Right lobe of liver (tissue), 4 donors: Measurements from ENCODE around the gene PRR19.

Experiments
- POLR2A ChIP-seq: fragments of 450-650 bp; IDR thresholded peaks from one replicate; pipeline ENCODE4 v1.6.1; 2017; ENCODE audit warnings: antibody characterized with exemption, mild to moderate bottlenecking
- TF ChIP-seq, protein P1 (sequence below), 4 donors: fragments of 200-600 bp in 3 of 4; fragments of 450-650 bp in 1 of 4; IDR thresholded peaks; one replicate each; pipeline versions ENCODE4 v1.5.1 to v1.8.0; 2016 to 2022; ENCODE audit warnings: antibody characterized with exemption in 4 of 4, mild to moderate bottlenecking in 2 of 4
- donor health status: DM: no; HTN: no; CAD: no.
- donor health status: DM: no; HTN: no; CAD: no.
- donor health status: DM: no; HTN: yes; CAD: no.

DNA sequence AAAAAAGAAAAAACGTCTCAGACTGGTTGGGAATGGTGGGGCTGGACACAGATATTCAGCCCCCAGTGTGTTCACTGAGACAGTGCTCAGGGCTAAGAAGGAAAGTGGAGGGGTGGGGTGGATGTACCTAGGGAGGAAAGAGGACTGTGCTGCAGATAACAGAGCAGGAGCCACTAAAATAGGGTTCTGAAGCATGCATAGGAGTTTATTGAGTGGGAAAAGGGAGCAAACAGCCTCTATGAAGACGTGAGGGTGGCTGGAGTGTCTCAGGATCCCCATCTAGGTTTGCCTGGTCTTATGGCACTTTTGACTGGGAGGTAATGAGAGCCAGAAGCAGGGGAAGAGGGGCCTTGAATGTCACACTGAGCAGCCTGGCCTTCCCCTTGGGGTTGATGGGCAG, 26.9 kb downstream of the PRR19 start:
- TF ChIP-seq, protein P1, sequence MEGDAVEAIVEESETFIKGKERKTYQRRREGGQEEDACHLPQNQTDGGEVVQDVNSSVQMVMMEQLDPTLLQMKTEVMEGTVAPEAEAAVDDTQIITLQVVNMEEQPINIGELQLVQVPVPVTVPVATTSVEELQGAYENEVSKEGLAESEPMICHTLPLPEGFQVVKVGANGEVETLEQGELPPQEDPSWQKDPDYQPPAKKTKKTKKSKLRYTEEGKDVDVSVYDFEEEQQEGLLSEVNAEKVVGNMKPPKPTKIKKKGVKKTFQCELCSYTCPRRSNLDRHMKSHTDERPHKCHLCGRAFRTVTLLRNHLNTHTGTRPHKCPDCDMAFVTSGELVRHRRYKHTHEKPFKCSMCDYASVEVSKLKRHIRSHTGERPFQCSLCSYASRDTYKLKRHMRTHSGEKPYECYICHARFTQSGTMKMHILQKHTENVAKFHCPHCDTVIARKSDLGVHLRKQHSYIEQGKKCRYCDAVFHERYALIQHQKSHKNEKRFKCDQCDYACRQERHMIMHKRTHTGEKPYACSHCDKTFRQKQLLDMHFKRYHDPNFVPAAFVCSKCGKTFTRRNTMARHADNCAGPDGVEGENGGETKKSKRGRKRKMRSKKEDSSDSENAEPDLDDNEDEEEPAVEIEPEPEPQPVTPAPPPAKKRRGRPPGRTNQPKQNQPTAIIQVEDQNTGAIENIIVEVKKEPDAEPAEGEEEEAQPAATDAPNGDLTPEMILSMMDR (IDR thresholded peaks at IDR 0.05) = no peak
- no peak for TF ChIP-seq POLR2A
